DMS79 treated with DMSO at 0.1 percent for 48 hours (cell line): Measurements from ENCODE around the gene PRCP.

Experiments used
- DNase-seq: peaks from one replicate; lab custom pipeline; 2025; lab: John Stamatoyannopoulos, UW

Gene PRCP

DNA sequence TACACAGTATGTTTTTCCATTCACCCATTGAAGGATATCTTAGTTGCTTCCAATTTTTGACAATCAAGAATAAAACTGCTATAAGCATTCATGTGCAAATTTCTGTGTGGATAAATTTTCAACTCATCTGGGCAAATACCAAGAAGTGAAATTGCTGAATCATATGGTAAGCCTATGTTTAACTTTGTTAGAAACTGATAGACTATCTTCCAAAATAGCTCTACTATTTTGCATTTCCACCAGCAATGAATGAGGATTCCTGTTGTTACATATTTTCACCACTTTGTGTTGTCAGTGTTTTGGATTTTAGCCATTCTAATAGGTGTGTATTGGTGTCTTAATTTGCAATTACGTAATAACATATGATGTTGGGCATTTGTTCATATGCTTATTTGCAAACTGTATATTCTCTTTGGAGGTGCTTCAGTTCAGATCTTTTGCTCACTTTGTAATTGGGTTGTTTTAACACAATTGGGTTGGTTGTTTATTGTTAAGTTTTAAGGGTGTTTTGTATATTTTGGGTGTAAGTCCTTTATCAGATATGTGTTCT is 117.3 kb downstream of the PRCP start:
- DNase-seq, result no peak

DNA sequence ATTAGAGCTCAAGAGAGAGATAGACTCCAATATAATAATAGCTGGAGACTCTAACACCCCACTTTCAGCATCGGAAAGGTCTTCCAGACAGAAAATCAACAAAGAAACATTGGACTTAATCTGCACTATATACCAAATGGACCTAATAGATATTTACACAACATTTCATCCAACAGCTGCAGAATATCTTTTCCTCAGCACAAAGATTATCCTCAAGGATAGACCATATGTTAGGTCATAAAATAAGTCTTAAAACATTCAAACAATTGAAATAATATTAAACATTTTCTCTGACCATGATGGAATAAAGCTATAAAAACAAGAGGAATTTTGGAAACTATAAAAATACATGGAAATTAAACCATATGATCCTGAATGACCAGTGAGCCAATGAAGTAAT is 121.5 kb downstream of the PRCP start:
- no peak for DNase-seq

DNA sequence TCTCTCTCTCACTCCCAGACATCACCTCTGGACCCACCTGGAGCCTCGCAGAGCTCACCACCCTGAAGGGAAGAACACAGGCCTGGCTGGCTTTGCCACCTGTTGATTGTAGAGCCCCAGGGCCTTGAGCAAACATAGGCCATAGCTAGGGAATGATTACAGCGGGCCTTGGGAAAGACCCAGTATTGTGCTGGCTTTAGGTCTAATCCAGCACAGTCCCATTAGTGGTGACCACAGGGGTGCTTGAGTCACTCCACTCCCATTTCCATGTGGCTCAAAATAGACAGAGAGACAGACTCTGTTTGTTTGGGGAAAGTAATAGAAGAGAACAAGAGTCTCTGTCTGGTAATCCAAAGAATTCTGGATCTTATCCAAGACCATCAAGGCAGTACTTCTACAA is 123.9 kb downstream of the PRCP start:
- DNase-seq, result no peak

- DNase-seq, result no peak
Measured at GRCh38 chr11:82775736-82776346, 124.4 kb downstream of the PRCP start.

- DNase-seq, result no peak
Measured at GRCh38 chr11:82775218-82775617, 125.0 kb downstream of the PRCP start.
